Measurements from ENCODE around the gene HK3. TPM values are rescaled to one million over a fixed set of nuclear protein-coding genes. Genes with fewer than 3 reads are reported as not detected.

HK3 gene
- total and polyA plus RNA-seq, 2 experiments from 2014 or later = not detected

- TF ChIP-seq JUNB (IDR thresholded peaks at IDR 0.05; ENCODE audit: unreplicated experiment) = no peak
- no peak for TF ChIP-seq POLR2AphosphoS5 (IDR thresholded peaks at IDR 0.05; ENCODE audit: low read depth)
- TF ChIP-seq REST (IDR thresholded peaks at IDR 0.05; ENCODE audit: unreplicated experiment) = no peak
- no peak for TF ChIP-seq EZH2phosphoT487 (IDR thresholded peaks at IDR 0.05; ENCODE audit: unreplicated experiment)
- no peak for TF ChIP-seq CTCF (conservative IDR thresholded peaks at IDR 0.05; ENCODE audit: low read depth in 2 of 2)
- TF ChIP-seq ZNF331 (CRISPR knock-in tag; IDR thresholded peaks at IDR 0.05; ENCODE audit: low read depth) = no peak
- no peak for TF ChIP-seq STAT1 (IDR thresholded peaks at IDR 0.05; ENCODE audit: unreplicated experiment)
- no peak for TF ChIP-seq ZNF114 (CRISPR knock-in tag; IDR thresholded peaks at IDR 0.05)
These were observed 48.7 kb upstream of the HK3 start (continued) for GRCh38 chr5:176947847-176948246.

GRCh38 chr5:176944268-176944667 lies 45.1 kb upstream of the HK3 start:
- Mint-ChIP-seq H3K27me3 (ENCODE audit: insufficient read depth, low read depth, poor library complexity) (no peaks in the 10 kb centered on the region), H3K9me3 (no peaks in the 10 kb centered on the region), H3K27ac (peak overlapping the region; percentile 93), H3K36me3 (ENCODE audit: low read depth) (peaks cover 48% of the 10 kb centered on the region), H3K4me1 (peaks cover 55% of the 10 kb centered on the region), H3K4me3 (peak overlapping the region; percentile 51)
- Histone ChIP-seq H3K27ac (ENCODE audit: low read depth) (peak overlapping the region; percentile 43), H3K36me3 (ENCODE audit: insufficient read depth) (peaks cover 2% of the 10 kb centered on the region; the same call in 1 of the 2 replicates), H3K9me2 (ENCODE audit: insufficient read depth) (no peaks in the 10 kb centered on the region), H3K4me2 (peak overlapping the region; percentile 63), H4K20me1 (replicated peaks; ENCODE audit: insufficient read depth) (0 out of 2 replicates have a peak, but pooled peaks cover 6% of the 10 kb centered on the region), H3K79me2 (replicated peaks; ENCODE audit: insufficient read depth) (no peaks in the 10 kb centered on the region; the same call in 1 of the 2 replicates), H3K4me3 (peak overlapping the region; percentile 14), H2AFZ (no peak overlapping the region), H3K4me1 (ENCODE audit: insufficient read depth) (peaks cover 46% of the 10 kb centered on the region), H3F3A (replicated peaks; ENCODE audit: low read depth) (peaks cover 22% of the 10 kb centered on the region; the same call in 1 of the 2 replicates), H3K27me3 (ENCODE audit: insufficient read depth) (no peaks in the 10 kb centered on the region)
- DNase-seq (ENCODE audit: low spot score) (peak; percentile 35), ATAC-seq (peak; percentile 83)
- TF ChIP-seq CTCF (conservative IDR thresholded peaks at IDR 0.05; ENCODE audit: low read depth in 2 of 2) (no peak), REST (IDR thresholded peaks at IDR 0.05; ENCODE audit: unreplicated experiment) (no peak), EZH2 (IDR thresholded peaks at IDR 0.05; ENCODE audit: low read depth, unreplicated experiment) (no peak), JUNB (IDR thresholded peaks at IDR 0.05; ENCODE audit: unreplicated experiment) (no peak), STAT1 (IDR thresholded peaks at IDR 0.05; ENCODE audit: unreplicated experiment) (no peak), POLR2AphosphoS5 (IDR thresholded peaks at IDR 0.05; ENCODE audit: low read depth) (no peak), ZNF114 (CRISPR knock-in tag; IDR thresholded peaks at IDR 0.05) (no peak), EZH2phosphoT487 (IDR thresholded peaks at IDR 0.05; ENCODE audit: unreplicated experiment) (no peak), NANOG (IDR thresholded peaks at IDR 0.05; ENCODE audit: borderline replicate concordance) (no peak), CREB1 (CRISPR knock-in tag; IDR thresholded peaks at IDR 0.05; ENCODE audit: low read depth) (no peak)
